Neural cell (in vitro differentiated cells): Measurements from ENCODE around the gene NIF3L1.

ENCODE experiments used
- CTCF ChIP-seq: fragments of 450-650 bp; IDR thresholded peaks from 2 replicates; pipeline ENCODE4 v1.5.1; 2014; ENCODE audit warnings: antibody characterized with exemption, mild to moderate bottlenecking, moderate library complexity; ENCODE audit not compliant: poor library complexity, severe bottlenecking
- EP300 ChIP-seq: fragments of 450-650 bp; conservative IDR thresholded peaks from 2 replicates; pipeline ENCODE4 v1.6.1; 2014; ENCODE audit warnings: antibody characterized with exemption, mild to moderate bottlenecking, moderate library complexity; ENCODE audit not compliant: poor library complexity, severe bottlenecking
- EZH2 ChIP-seq: fragments of 200-600, 300-800 bp; shearing (Covaris generic), sonication (generic); IDR thresholded peaks from 2 replicates; pipeline ENCODE4 v1.6.1; 2014; ENCODE audit warnings: antibody characterized with exemption, low read length, borderline replicate concordance, mild to moderate bottlenecking; ENCODE audit not compliant: insufficient read depth, poor library complexity, severe bottlenecking
- POLR2AphosphoS5 ChIP-seq: IDR thresholded peaks from 2 replicates; pipeline ENCODE4 v1.6.1; 2012
- RAD21 ChIP-seq: fragments of 450-650 bp; conservative IDR thresholded peaks from 2 replicates; pipeline ENCODE4 v1.6.1; 2014; ENCODE audit warnings: antibody characterized with exemption, mild to moderate bottlenecking, moderate library complexity
- REST ChIP-seq: IDR thresholded peaks from 2 replicates; pipeline ENCODE4 v1.6.1; 2012; ENCODE audit warnings: borderline replicate concordance
- SMC3 ChIP-seq: fragments of 450-650 bp; conservative IDR thresholded peaks from 2 replicates; pipeline ENCODE4 v1.6.1; 2014; ENCODE audit warnings: antibody characterized with exemption, mild to moderate bottlenecking, moderate library complexity; ENCODE audit not compliant: poor library complexity
- TAF1 ChIP-seq: IDR thresholded peaks from 2 replicates; pipeline ENCODE4 v1.6.1; 2012; ENCODE audit warnings: low read depth

- TF ChIP-seq CTCF (no peak), TAF1 (no peak), RAD21 (no peak), SMC3 (no peak), POLR2AphosphoS5 (no peak), EP300 (no peak), EZH2 (no peak), REST (no peak)
These were observed 49.7 kb upstream of the NIF3L1 start for GRCh38 chr2:200839513-200839912.
